ENCODE measurements around the gene NAT8L. TPM values are rescaled to one million over a fixed set of nuclear protein-coding genes. Genes with fewer than 3 reads are reported as not detected.
"Not testable (repeated sequence)": the region's sequence is repeated elsewhere in the genome, so short reads cannot be mapped to it uniquely, and the experiment has no call there.

NAT8L gene
- total and polyA plus RNA-seq, 8 donors = 0.23 to 7.3 (median 4.5) TPM

DNA sequence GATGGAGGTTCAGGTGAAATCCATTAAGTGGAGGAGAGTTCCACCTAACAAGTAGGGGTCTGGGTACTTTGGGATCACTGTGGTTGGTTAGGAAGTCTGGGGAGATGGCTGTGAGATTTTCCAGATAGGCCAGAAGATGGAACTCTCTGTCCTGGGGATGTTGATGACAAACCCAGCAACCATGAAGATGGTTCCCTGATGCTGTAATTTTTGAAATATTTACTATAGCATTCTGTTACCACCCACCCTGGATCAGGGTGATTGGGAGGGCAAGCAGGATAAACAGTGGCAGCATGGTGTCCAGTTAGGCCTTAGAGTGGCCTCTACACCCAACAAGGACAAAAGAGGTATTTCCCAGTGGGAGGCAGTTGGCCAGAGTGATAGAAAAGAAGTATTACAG lies 34.4 kb upstream of the NAT8L start:
- ATAC-seq = no peak
- no peak overlapping the region for H3K27ac ChIP-seq
- H3K4me1 ChIP-seq = no peaks in the 10 kb centered on the region
- no peaks in the 10 kb centered on the region for H3K36me3 ChIP-seq
- TF ChIP-seq, protein P1, sequence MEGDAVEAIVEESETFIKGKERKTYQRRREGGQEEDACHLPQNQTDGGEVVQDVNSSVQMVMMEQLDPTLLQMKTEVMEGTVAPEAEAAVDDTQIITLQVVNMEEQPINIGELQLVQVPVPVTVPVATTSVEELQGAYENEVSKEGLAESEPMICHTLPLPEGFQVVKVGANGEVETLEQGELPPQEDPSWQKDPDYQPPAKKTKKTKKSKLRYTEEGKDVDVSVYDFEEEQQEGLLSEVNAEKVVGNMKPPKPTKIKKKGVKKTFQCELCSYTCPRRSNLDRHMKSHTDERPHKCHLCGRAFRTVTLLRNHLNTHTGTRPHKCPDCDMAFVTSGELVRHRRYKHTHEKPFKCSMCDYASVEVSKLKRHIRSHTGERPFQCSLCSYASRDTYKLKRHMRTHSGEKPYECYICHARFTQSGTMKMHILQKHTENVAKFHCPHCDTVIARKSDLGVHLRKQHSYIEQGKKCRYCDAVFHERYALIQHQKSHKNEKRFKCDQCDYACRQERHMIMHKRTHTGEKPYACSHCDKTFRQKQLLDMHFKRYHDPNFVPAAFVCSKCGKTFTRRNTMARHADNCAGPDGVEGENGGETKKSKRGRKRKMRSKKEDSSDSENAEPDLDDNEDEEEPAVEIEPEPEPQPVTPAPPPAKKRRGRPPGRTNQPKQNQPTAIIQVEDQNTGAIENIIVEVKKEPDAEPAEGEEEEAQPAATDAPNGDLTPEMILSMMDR (IDR thresholded peaks at IDR 0.05) = no peak
- DNase-seq = no peak
- H3K9me3 ChIP-seq = peaks cover 0 to 3% of the 10 kb centered on the region in 2 donors
- H3K4me3 ChIP-seq = no peak overlapping the region
- intact Hi-C loops (cut with DNase I) = no loop called here
- H3K27me3 ChIP-seq = peaks cover 9 to 57% of the 10 kb centered on the region in 2 donors

DNA sequence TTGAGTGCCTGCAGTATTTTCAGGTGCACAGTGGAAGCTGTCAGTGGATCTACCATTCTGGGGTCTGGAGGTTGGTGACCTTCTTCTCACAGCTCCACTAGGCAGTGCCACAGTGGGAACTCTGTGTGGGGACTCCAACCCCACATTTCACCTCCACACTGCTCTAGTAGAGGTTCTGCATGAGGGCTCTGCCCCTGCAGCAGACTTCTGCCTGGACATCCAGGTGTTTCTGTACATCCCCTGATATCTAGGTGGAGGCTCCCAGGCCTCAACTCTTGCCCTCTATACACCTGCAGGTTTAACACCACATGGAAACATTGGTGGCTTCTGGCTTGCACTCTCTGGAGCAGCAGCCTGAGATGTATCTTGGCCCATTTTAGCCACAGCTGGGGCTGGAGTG lies 33.3 kb upstream of the NAT8L start:
- TF ChIP-seq, protein P1 (IDR thresholded peaks at IDR 0.05) = no peak
- H3K9me3 ChIP-seq = peaks cover 0 to 3% of the 10 kb centered on the region in 2 donors
- ATAC-seq (no peak), DNase-seq (no peak)
- H3K36me3 ChIP-seq = no peaks in the 10 kb centered on the region
- no peaks in the 10 kb centered on the region for H3K4me1 ChIP-seq
- H3K27me3 ChIP-seq = peaks cover 9 to 50% of the 10 kb centered on the region in 2 donors
- no peak overlapping the region for H3K27ac ChIP-seq
- no peak overlapping the region for H3K4me3 ChIP-seq
- intact Hi-C loops (cut with DNase I) = no loop called here

DNA sequence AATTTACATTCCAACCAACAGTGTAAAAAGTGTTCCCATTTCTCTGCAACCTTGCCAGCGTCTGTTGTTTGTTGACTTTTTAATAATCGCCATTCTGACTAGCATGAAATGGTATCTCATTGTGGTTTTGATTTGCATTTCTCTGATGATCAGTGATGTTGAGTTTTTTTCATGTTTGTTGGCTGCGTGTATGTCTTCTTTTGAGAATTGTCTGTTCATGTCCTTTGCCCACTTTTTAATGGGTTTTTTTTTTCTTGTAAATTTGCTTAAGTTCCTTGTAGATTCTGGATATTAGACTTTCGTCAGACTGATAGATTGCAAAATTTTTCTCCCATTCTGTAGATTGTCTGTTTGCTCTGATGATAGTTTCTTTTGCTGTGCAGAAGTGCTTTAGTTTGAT lies 32.0 kb upstream of the NAT8L start:
- H3K4me1 ChIP-seq; ATAC-seq; DNase-seq; H3K27ac ChIP-seq; H3K9me3 ChIP-seq; H3K36me3 ChIP-seq; H3K4me3 ChIP-seq; intact Hi-C loops (cut with DNase I): not testable (repeated sequence)
- peaks cover 7 to 48% of the 10 kb centered on the region in 2 donors for H3K27me3 ChIP-seq

DNA sequence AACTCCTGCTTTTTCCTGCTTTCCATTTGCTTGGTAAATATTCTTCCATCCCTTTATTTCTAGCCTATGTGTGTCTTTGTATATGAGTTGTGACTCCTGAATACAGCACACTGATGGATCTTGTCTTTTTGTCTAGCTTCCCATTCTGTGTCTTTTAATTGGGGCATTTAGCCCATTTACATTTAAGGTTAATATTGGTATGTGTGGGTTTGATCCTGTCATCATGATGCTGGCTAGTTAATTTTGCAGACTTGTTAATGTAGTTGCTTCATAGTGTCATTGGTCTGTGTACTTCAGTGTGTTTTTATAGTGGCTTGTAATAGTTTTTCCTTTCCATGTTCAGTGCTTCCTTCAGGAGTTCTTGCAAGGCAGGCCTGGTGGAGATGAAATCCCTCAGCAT lies 28.0 kb upstream of the NAT8L start:
- intact Hi-C loops (cut with DNase I); H3K9me3 ChIP-seq; ATAC-seq: not testable (repeated sequence)

DNA sequence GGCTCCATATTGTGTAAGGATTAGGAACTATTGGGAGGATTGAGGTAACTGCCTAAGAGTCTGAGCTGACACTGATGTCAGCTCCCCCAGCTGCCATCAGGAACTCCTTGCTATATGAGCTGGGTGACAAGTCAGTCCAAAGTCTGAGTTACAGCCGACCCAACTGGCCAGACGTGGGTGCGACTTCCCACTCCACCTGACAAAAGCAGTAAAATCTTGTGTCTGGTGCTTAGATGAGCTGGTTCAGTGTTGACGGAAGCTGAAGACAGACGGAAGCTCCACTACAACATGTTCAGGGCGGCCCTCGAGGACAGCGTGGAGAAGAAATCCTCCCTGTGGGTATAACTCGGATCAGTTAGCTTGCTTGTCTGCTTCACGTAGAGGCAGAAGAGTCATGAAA lies 22.8 kb upstream of the NAT8L start:
- intact Hi-C loops (cut with DNase I) = no loop called here
- H3K4me1 ChIP-seq = peaks cover 10% of the 10 kb centered on the region in 2 donors
- no peak overlapping the region for H3K27ac ChIP-seq
- TF ChIP-seq, protein P1 (IDR thresholded peaks at IDR 0.05) = no peak
- DNase-seq (no peak), ATAC-seq (no peak)
- H3K9me3 ChIP-seq = no peaks in the 10 kb centered on the region
- no peaks in the 10 kb centered on the region for H3K36me3 ChIP-seq
- H3K27me3 ChIP-seq = peaks cover 15 to 76% of the 10 kb centered on the region in 2 donors
- no peak overlapping the region for H3K4me3 ChIP-seq

More for the DNA sequence above, 28.0 kb upstream of the NAT8L start:
- H3K36me3 ChIP-seq, H3K4me1 ChIP-seq, DNase-seq, H3K4me3 ChIP-seq, H3K27ac ChIP-seq: not testable (repeated sequence)
- H3K27me3 ChIP-seq = peaks cover 0 to 53% of the 10 kb centered on the region in 2 donors

DNA sequence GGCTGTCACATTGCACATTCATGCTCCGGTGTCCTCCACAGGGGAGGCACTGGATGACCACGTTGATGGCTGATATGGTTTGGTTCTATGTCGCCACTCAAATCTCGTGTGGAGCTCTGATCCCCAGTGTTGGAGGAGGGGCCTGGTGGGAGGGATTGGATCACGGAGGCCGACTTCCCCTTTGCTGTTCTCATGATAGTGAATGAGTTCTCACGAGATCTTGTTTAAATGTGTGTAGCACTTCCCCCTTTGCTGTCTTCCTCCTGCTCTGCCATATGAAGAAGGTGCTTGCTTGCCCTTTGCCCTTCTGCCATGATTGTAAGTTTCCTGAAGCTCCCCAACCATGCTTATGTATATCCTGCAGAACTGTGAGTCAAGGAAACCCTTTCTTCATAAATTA lies 22.3 kb upstream of the NAT8L start:
- H3K9me3 ChIP-seq = no peaks in the 10 kb centered on the region
- H3K36me3 ChIP-seq = no peaks in the 10 kb centered on the region
- no peak for DNase-seq
- peaks cover 12 to 16% of the 10 kb centered on the region in 2 donors for H3K4me1 ChIP-seq
- H3K27me3 ChIP-seq = peaks cover 20 to 78% of the 10 kb centered on the region in 2 donors
- H3K27ac ChIP-seq = no peak overlapping the region
- TF ChIP-seq, protein P1 (IDR thresholded peaks at IDR 0.05) = no peak
- no peak for ATAC-seq
- intact Hi-C loops (cut with DNase I) = no loop called here
- no peak overlapping the region for H3K4me3 ChIP-seq

Data from left lung (tissue), 10 donors.